Activated gamma-delta T cell treated with anti-CD3 and anti-CD28 coated beads, Interleukin-2, amount 50 U/mL, for 16 hours (primary cell): ENCODE data around the gene ACRV1.

ENCODE experiments used
- DNase-seq: peaks from one replicate; pipeline ENCODE4 v3.0.0-alpha.2; 2020; ENCODE audit warnings: low read depth

ACRV1 gene

GRCh38 chr11:125649465-125650166 lies 31.0 kb downstream of the ACRV1 start:
- DNase-seq = no peak

GRCh38 chr11:125645871-125646270 lies 34.8 kb downstream of the ACRV1 start:
- DNase-seq = no peak

- DNase-seq = no peak
These were observed 42.3 kb downstream of the ACRV1 start for GRCh38 chr11:125638315-125638714.

- DNase-seq = no peak
These were observed 42.8 kb downstream of the ACRV1 start for GRCh38 chr11:125637840-125638239.

- DNase-seq = no peak
These were observed 53.3 kb downstream of the ACRV1 start for GRCh38 chr11:125627236-125627910.

GRCh38 chr11:125626288-125626950 lies 54.2 kb downstream of the ACRV1 start:
- DNase-seq = peak; percentile 5

- DNase-seq = peak; percentile 70
These were observed 54.9 kb downstream of the ACRV1 start for GRCh38 chr11:125625630-125626287.

GRCh38 chr11:125625225-125625629 lies 55.4 kb downstream of the ACRV1 start:
- DNase-seq = no peak

GRCh38 chr11:125624756-125625213 lies 55.9 kb downstream of the ACRV1 start, which contains the start of gene CHEK1:
TSS of gene CHEK1 (plus strand) at chr11:125625163. CDS start at chr11:125626769, 1,606 bp downstream.
- no peak for DNase-seq

- DNase-seq = no peak
These were observed 57.6 kb downstream of the ACRV1 start for GRCh38 chr11:125623064-125623463.

GRCh38 chr11:125621995-125622394 lies 58.7 kb downstream of the ACRV1 start:
- no peak for DNase-seq
